A673 (cell line): ENCODE data around the gene NCAPH2. TPM values are rescaled to one million over a fixed set of nuclear protein-coding genes. Genes with fewer than 3 reads are reported as not detected.
A peak's percentile ranks its signal among the peaks of the same experiment; 100 is the strongest.

Experiments used
- BruUV-seq: library from RNA; stranded (reverse); fragments of 400-500 nt; replicated peaks from 2 replicates; lab custom pipeline; 2021; lab: Mats Ljungman, UMichigan
- CTCF ChIA-PET: fragments of 300-600 bp; sonication (Branson Sonifier 250); formaldehyde crosslinking; loops from one replicate; lab custom pipeline; 2022; ENCODE audit warnings: antibody characterized with exemption; lab: Charles Lee
- POLR2A ChIA-PET: fragments of 300-600 bp; sonication (Branson Sonifier 250); formaldehyde crosslinking; loops from one replicate; lab custom pipeline; 2022; ENCODE audit warnings: antibody characterized with exemption; ENCODE audit not compliant: low non-redundant PET; lab: Charles Lee
- DNase-seq: peaks from one replicate; pipeline ENCODE4 v3.0.0-alpha.2; 2015; ENCODE audit warnings: low spot score
- H3K27ac ChIP-seq: fragments of 200-600 bp; sonication (generic); 2 replicates; pipeline ENCODE4 v1.5.1; 2016; ENCODE audit warnings: mixed run types, low read depth, mild to moderate bottlenecking, mixed read lengths, antibody characterized with exemption, low read length; ENCODE audit not compliant: poor library complexity, severe bottlenecking
- H3K27me3 ChIP-seq: fragments of 200-600 bp; sonication (generic); replicated peaks from 2 replicates; pipeline ENCODE4 v1.6.1; 2017; ENCODE audit warnings: mixed run types, low read depth, mild to moderate bottlenecking, mixed read lengths, antibody characterized with exemption, low read length; ENCODE audit not compliant: insufficient read depth, poor library complexity
- H3K36me3 ChIP-seq: fragments of 200-600 bp; sonication (generic); 2 replicates; pipeline ENCODE4 v1.6.1; 2016; ENCODE audit warnings: mixed run types, mild to moderate bottlenecking, mixed read lengths, antibody characterized with exemption, low read length; ENCODE audit not compliant: insufficient read depth, poor library complexity, severe bottlenecking
- H3K4me1 ChIP-seq: fragments of 200-600 bp; sonication (generic); 2 replicates; pipeline ENCODE4 v1.6.1; 2017; ENCODE audit warnings: mixed run types, mild to moderate bottlenecking, mixed read lengths, antibody characterized with exemption, low read length; ENCODE audit not compliant: insufficient read depth, poor library complexity, severe bottlenecking
- H3K4me3 ChIP-seq: fragments of 200-600 bp; sonication (generic); 2 replicates; pipeline ENCODE4 v1.5.1; 2016; ENCODE audit warnings: low read depth, mixed run types, mild to moderate bottlenecking, mixed read lengths, low read length; ENCODE audit not compliant: poor library complexity, severe bottlenecking
- H3K9me3 ChIP-seq: fragments of 200-600 bp; sonication (generic); 2 replicates; pipeline ENCODE4 v1.6.1; 2016; ENCODE audit warnings: mixed run types, low read depth, mild to moderate bottlenecking, mixed read lengths, antibody characterized with exemption, low read length; ENCODE audit not compliant: poor library complexity, severe bottlenecking
- CTCF ChIP-seq: fragments of 300-800, 200-600 bp; sonication (generic); conservative IDR thresholded peaks from 2 replicates; pipeline ENCODE4 v1.5.1; 2017; ENCODE audit warnings: low read depth, mild to moderate bottlenecking, antibody characterized with exemption, low read length, moderate library complexity, mixed read lengths
- EZH2 ChIP-seq: fragments of 200-600 bp; sonication (generic); IDR thresholded peaks from 2 replicates; pipeline ENCODE4 v1.6.1; 2017; ENCODE audit warnings: borderline replicate concordance, low read depth, mild to moderate bottlenecking, mixed read lengths, antibody characterized with exemption, low read length; ENCODE audit not compliant: poor library complexity, severe bottlenecking
- intact Hi-C: fragments of 100-400 bp; cut with micrococcal nuclease; formaldehyde crosslinking; loops from one replicate; pipeline ENCODE4 v1.10.0; 2022; ENCODE audit not compliant: unreplicated experiment
- total RNA-seq: library from RNA; stranded (reverse); gene quantifications from 2 replicates; pipeline ENCODE4 v1.2.3, GENCODE V29; 2021

NCAPH2 gene
- total RNA-seq, 1 experiment from 2014 or later: 135 TPM

DNA sequence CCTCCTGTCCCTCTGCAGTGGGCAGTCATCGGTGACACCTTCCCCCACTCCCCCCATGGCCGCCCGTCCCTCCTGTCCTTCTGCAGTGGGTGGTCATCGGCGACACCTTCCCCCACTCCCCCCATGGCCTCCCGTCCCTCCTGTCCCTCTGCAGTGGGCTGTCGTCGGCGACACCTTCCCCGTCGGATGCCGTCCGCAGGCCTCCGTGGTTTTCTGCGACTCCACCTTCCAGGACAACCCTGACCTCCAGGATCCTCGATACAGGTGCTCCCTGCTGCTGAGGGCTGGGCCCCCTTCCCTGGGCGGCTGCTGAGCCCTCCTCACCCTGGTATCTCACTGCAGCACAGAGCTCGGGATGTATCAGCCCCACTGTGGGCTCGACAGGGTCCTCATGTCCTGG is 19.1 kb upstream of the NCAPH2 start:
- no TSS peak for BruUV-seq
- H3K4me3 ChIP-seq: no peak overlapping the region
- H3K36me3 ChIP-seq: no peaks in the 10 kb centered on the region
- H3K27me3 ChIP-seq: no peaks in the 10 kb centered on the region
- POLR2A ChIA-PET: no interaction called here
- intact Hi-C loops: no loop called here
- peaks cover 7% of the 10 kb centered on the region for H3K4me1 ChIP-seq
- no peak overlapping the region for H3K27ac ChIP-seq
- CTCF ChIA-PET: no interaction called here
- no peak for TF ChIP-seq CTCF
- no peak for TF ChIP-seq EZH2
- no peaks in the 10 kb centered on the region for H3K9me3 ChIP-seq
- DNase-seq: no peak

GRCh38 chr22:50489363-50490243 is 18.4 kb upstream of the NCAPH2 start:
- BruUV-seq: no TSS peak
- ChIA-PET POLR2A (no interaction called here), CTCF (no interaction called here)
- TF ChIP-seq EZH2: no peak
- TF ChIP-seq CTCF: no peak
- DNase-seq: no peak
- Histone ChIP-seq H3K4me1 (peaks cover 7% of the 10 kb centered on the region), H3K4me3 (no peak overlapping the region), H3K9me3 (no peaks in the 10 kb centered on the region), H3K27ac (no peak overlapping the region), H3K27me3 (no peaks in the 10 kb centered on the region), H3K36me3 (no peaks in the 10 kb centered on the region)
- intact Hi-C loops: loop anchor here (10.0 kb wide), 1 partner anchor 215 kb away; the partner anchor contains the start of gene MAPK11

DNA sequence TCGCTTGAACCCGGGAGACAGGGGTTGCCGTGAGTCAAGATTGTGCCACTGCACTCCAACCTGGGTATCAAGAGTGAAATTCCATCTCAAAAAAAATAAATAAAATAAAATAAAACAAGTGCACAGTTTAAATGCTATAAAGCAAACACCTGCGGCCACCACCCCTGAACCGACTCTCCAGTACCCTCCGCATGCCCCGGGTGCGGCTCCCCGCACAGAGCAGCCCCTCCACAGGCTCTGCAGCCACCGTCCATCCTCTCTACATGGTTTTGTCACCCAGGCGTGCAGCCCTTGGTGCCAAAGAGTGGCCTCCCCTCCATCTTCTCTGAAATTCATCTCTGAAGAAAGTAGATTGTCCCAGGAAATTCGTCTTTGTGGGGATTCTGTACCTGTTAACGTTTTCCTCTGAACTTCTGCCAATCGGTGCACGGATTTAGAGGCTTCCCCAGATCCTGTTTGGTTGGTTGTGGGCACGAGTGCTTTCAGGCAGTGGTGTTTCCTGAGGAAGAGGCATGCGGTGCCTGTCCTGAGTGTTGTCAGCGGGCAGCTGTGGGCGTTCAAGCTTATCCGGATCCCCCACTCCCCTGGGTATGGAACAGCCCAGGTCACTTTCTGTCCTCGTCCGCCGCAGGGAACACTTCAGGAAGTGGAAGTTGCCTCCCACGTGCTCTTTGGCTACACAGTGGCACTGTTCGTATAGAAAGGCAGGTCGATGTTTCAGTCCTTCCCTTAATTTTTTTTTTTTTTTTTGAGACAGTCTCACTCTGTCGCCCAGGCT is 17.3 kb upstream of the NCAPH2 start:
- H3K36me3 ChIP-seq: no peaks in the 10 kb centered on the region
- H3K4me3 ChIP-seq: no peak overlapping the region
- intact Hi-C loops: loop anchor here (10.0 kb wide), 1 partner anchor 216 kb away; the partner anchor contains the start of gene MAPK11
- POLR2A ChIA-PET: no interaction called here
- no peak overlapping the region for H3K27ac ChIP-seq
- no TSS peak for BruUV-seq
- TF ChIP-seq CTCF: no peak
- no peak for TF ChIP-seq EZH2
- CTCF ChIA-PET: no interaction called here
- no peaks in the 10 kb centered on the region for H3K27me3 ChIP-seq
- no peaks in the 10 kb centered on the region for H3K9me3 ChIP-seq
- DNase-seq: peak; percentile 47
- peaks cover 2% of the 10 kb centered on the region for H3K4me1 ChIP-seq
